Measurements from ENCODE around the gene KICS2. TPM values are rescaled to one million over a fixed set of nuclear protein-coding genes. Genes with fewer than 3 reads are reported as not detected.
A peak's percentile ranks its signal among the peaks of the same experiment; 100 is the strongest.

Gene KICS2
- total RNA-seq, 2 donors from 2014 or later = 6.8 to 18.2 TPM

DNA sequence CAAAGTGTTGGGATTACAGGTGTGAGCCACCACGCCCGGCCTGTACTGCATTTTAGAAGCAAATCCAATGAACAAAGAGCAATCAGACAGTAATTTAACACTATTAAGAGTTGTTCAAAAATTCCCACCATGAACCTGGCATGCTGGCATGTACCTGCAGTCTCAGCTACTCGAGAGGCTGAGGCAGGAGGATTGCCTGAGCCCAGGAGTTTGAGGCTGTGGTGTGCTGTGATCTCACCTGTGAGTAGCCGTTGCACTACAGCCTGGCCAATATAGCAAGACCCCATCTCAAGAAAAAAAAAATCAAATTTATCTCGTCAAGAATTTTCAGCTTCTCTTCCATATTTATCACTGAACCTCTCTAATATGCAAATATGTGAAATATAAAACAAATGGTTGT is 39.7 kb upstream of the KICS2 start:
- no peaks in the 10 kb centered on the region for H3K9me3 ChIP-seq
- no peak for DNase-seq (ENCODE audit: low spot score)
- intact Hi-C loops (cut with DNase I) = no loop called here
- no peaks in the 10 kb centered on the region for H3K4me1 ChIP-seq (replicated peaks)
- no peaks in the 10 kb centered on the region for H3K36me3 ChIP-seq
- H3K27ac ChIP-seq = no peak overlapping the region
- TF ChIP-seq POLR2AphosphoS5 (IDR thresholded peaks at IDR 0.05) = no peak
- no peaks in the 10 kb centered on the region for H3K27me3 ChIP-seq (replicated peaks; ENCODE audit: insufficient read depth)
- no peak overlapping the region for H3K4me3 ChIP-seq
- 84% methylated on average over 5 of the region's 5 CpGs for WGBS

GRCh38 chr12:64258576-64258975 is 36.5 kb upstream of the KICS2 start:
- H3K4me1 ChIP-seq (replicated peaks) = no peaks in the 10 kb centered on the region
- no peak overlapping the region for H3K4me3 ChIP-seq
- H3K27me3 ChIP-seq (replicated peaks; ENCODE audit: insufficient read depth) = no peaks in the 10 kb centered on the region
- TF ChIP-seq POLR2A (IDR thresholded peaks at IDR 0.05) (no peak), POLR2AphosphoS5 (IDR thresholded peaks at IDR 0.05) (no peak)
- TF ChIP-seq, protein P1, sequence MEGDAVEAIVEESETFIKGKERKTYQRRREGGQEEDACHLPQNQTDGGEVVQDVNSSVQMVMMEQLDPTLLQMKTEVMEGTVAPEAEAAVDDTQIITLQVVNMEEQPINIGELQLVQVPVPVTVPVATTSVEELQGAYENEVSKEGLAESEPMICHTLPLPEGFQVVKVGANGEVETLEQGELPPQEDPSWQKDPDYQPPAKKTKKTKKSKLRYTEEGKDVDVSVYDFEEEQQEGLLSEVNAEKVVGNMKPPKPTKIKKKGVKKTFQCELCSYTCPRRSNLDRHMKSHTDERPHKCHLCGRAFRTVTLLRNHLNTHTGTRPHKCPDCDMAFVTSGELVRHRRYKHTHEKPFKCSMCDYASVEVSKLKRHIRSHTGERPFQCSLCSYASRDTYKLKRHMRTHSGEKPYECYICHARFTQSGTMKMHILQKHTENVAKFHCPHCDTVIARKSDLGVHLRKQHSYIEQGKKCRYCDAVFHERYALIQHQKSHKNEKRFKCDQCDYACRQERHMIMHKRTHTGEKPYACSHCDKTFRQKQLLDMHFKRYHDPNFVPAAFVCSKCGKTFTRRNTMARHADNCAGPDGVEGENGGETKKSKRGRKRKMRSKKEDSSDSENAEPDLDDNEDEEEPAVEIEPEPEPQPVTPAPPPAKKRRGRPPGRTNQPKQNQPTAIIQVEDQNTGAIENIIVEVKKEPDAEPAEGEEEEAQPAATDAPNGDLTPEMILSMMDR (IDR thresholded peaks at IDR 0.05) = no peak
- WGBS = 44% methylated on average over 3 of the region's 3 CpGs
- no peaks in the 10 kb centered on the region for H3K36me3 ChIP-seq
- H3K9me3 ChIP-seq = no peaks in the 10 kb centered on the region
- H3K27ac ChIP-seq = no peak overlapping the region
- intact Hi-C loops (cut with DNase I) = no loop called here
- DNase-seq (ENCODE audit: low spot score) = no peak

GRCh38 chr12:64256166-64256800 is 34.2 kb upstream of the KICS2 start:
- Histone ChIP-seq H3K4me3 (no peak overlapping the region), H3K36me3 (no peaks in the 10 kb centered on the region), H3K4me1 (replicated peaks) (no peaks in the 10 kb centered on the region), H3K9me3 (no peaks in the 10 kb centered on the region), H3K27ac (no peak overlapping the region), H3K27me3 (replicated peaks; ENCODE audit: insufficient read depth) (no peaks in the 10 kb centered on the region)
- WGBS = 55% methylated on average over 4 of the region's 4 CpGs
- TF ChIP-seq POLR2AphosphoS5 (IDR thresholded peaks at IDR 0.05) (no peak), POLR2A (IDR thresholded peaks at IDR 0.05) (no peak)
- TF ChIP-seq, protein P1 (IDR thresholded peaks at IDR 0.05) = peak; percentile 51 to 83 (median 79)
- intact Hi-C loops (cut with DNase I) = loop anchor here (2.0 kb wide), 1 partner anchor 415 kb away; no protein-coding TSS in a partner anchor
- DNase-seq (ENCODE audit: low spot score) = peak; percentile 34

- no peak overlapping the region for H3K27ac ChIP-seq
- H3K36me3 ChIP-seq = no peaks in the 10 kb centered on the region
- intact Hi-C loops (cut with DNase I) = no loop called here
- H3K4me3 ChIP-seq = no peak overlapping the region
- H3K9me3 ChIP-seq = no peaks in the 10 kb centered on the region
- 83% methylated on average over 4 of the region's 4 CpGs for WGBS
- no peak for DNase-seq (ENCODE audit: low spot score)
- TF ChIP-seq, protein P1 (IDR thresholded peaks at IDR 0.05) = no peak
- TF ChIP-seq POLR2AphosphoS5 (IDR thresholded peaks at IDR 0.05) = no peak
- no peak for TF ChIP-seq POLR2A (IDR thresholded peaks at IDR 0.05)
- no peaks in the 10 kb centered on the region for H3K4me1 ChIP-seq (replicated peaks)
- no peaks in the 10 kb centered on the region for H3K27me3 ChIP-seq (replicated peaks; ENCODE audit: insufficient read depth)
Observed at GRCh38 chr12:64255249-64255648, 33.2 kb upstream of the KICS2 start.

- H3K36me3 ChIP-seq = no peaks in the 10 kb centered on the region
- H3K27me3 ChIP-seq (replicated peaks; ENCODE audit: insufficient read depth) = no peaks in the 10 kb centered on the region
- H3K9me3 ChIP-seq = no peaks in the 10 kb centered on the region
- intact Hi-C loops (cut with DNase I) = no loop called here
- H3K27ac ChIP-seq = no peak overlapping the region
- no peak for TF ChIP-seq POLR2A (IDR thresholded peaks at IDR 0.05)
- TF ChIP-seq, protein P1 (IDR thresholded peaks at IDR 0.05) = no peak
- no peak overlapping the region for H3K4me3 ChIP-seq
- no peak for DNase-seq (ENCODE audit: low spot score)
- 38% methylated on average over 1 of the region's 1 CpG for WGBS
- no peaks in the 10 kb centered on the region for H3K4me1 ChIP-seq (replicated peaks)
Observed at GRCh38 chr12:64253356-64253755, 31.3 kb upstream of the KICS2 start.
